PC-3 (cell line): ENCODE measurements around the gene CD4. TPM values are rescaled to one million over a fixed set of nuclear protein-coding genes. Genes with fewer than 3 reads are reported as not detected.

ENCODE experiments used
- ATAC-seq: fragments of 200-7000 bp; cut with Tn5 transposase; 2 replicates; pipeline ENCODE4 v1.9.1; 2020; ENCODE audit warnings: mild to moderate bottlenecking, moderate library complexity
- BruUV-seq: library from RNA; stranded (reverse); fragments of 400-500 nt; replicated peaks from 2 replicates; lab custom pipeline; 2021; lab: Mats Ljungman, UMichigan
- CTCF ChIA-PET: fragments of 300-600 bp; sonication (Branson Sonifier 250); formaldehyde crosslinking; loops from one replicate; lab custom pipeline; 2022; ENCODE audit warnings: antibody characterized with exemption; lab: Charles Lee
- POLR2A ChIA-PET: fragments of 300-600 bp; sonication (Branson Sonifier 250); formaldehyde crosslinking; loops from one replicate; lab custom pipeline; 2022; ENCODE audit warnings: antibody characterized with exemption; ENCODE audit not compliant: unreplicated experiment; lab: Charles Lee
- DNase-seq: peaks from one replicate; pipeline ENCODE4 v3.0.0-alpha.2; 2015
- H2AFZ ChIP-seq: fragments of 300-600 bp; sonication (generic); 2 replicates; pipeline ENCODE4 v1.6.0; 2016; ENCODE audit warnings: antibody characterized with exemption, low read length
- H3F3A ChIP-seq: fragments of 300-600 bp; sonication (generic); one replicate; pipeline ENCODE4 v1.6.0; 2017; ENCODE audit warnings: antibody characterized with exemption, low read length, control low read depth, mild to moderate bottlenecking; ENCODE audit not compliant: unreplicated experiment
- H3K27ac ChIP-seq: fragments of 300-600 bp; sonication (generic); 2 replicates; pipeline ENCODE4 v1.5.1; 2016; ENCODE audit warnings: mild to moderate bottlenecking, low read length
- H3K27me3 ChIP-seq: fragments of 300-600 bp; sonication (generic); 2 replicates; pipeline ENCODE4 v1.6.1; 2016; ENCODE audit warnings: low read length, mixed read lengths
- H3K36me3 ChIP-seq: fragments of 300-600 bp; sonication (generic); 2 replicates; pipeline ENCODE4 v1.6.1; 2016; ENCODE audit warnings: low read depth, mixed run types, low read length, mixed read lengths
- H3K4me1 ChIP-seq: fragments of 300-600 bp; sonication (generic); 2 replicates; pipeline ENCODE4 v1.5.1; 2016; ENCODE audit warnings: low read length; ENCODE audit not compliant: insufficient read depth
- H3K4me2 ChIP-seq: fragments of 300-600 bp; sonication (generic); 2 replicates; pipeline ENCODE4 v1.6.0; 2016; ENCODE audit warnings: low read length
- H3K4me3 ChIP-seq: fragments of 300-600 bp; sonication (generic); 2 replicates; pipeline ENCODE4 v1.5.1; 2016; ENCODE audit warnings: mild to moderate bottlenecking, low read length, mixed read lengths
- H3K79me2 ChIP-seq: fragments of 300-600 bp; sonication (generic); 2 replicates; pipeline ENCODE4 v1.6.1; 2017; ENCODE audit warnings: low read length, mixed read lengths
- H3K9ac ChIP-seq: fragments of 300-600 bp; sonication (generic); 2 replicates; pipeline ENCODE4 v1.6.0; 2016; ENCODE audit warnings: mild to moderate bottlenecking, low read length
- H3K9me2 ChIP-seq: fragments of 300-600 bp; sonication (generic); replicated peaks from 2 replicates; pipeline ENCODE4 v1.6.1; 2016; ENCODE audit warnings: mixed run types, low read length, mixed read lengths
- H3K9me3 ChIP-seq: fragments of 300-600 bp; sonication (generic); 2 replicates; pipeline ENCODE4 v1.6.1; 2016; ENCODE audit warnings: low read length, mixed read lengths
- H4K20me1 ChIP-seq: fragments of 300-600 bp; sonication (generic); 2 replicates; pipeline ENCODE4 v1.6.1; 2016; ENCODE audit warnings: low read length, mixed read lengths
- CTCF ChIP-seq: fragments of 300-600 bp; sonication (generic); conservative IDR thresholded peaks from 2 replicates; pipeline ENCODE4 v1.5.1; 2017; ENCODE audit warnings: antibody characterized with exemption, low read depth, mild to moderate bottlenecking, low read length
- EZH2 ChIP-seq: fragments of 300-600 bp; sonication (generic); IDR thresholded peaks from one replicate; pipeline ENCODE4 v1.6.1; 2017; ENCODE audit warnings: antibody characterized with exemption, mild to moderate bottlenecking, low read length; ENCODE audit not compliant: unreplicated experiment
- EZH2phosphoT487 ChIP-seq: fragments of 300-600 bp; sonication (generic); IDR thresholded peaks from 2 replicates; pipeline ENCODE4 v1.6.1; 2018; ENCODE audit warnings: mild to moderate bottlenecking, antibody characterized with exemption, low read length, borderline replicate concordance
- intact Hi-C: fragments of 100-400 bp; cut with micrococcal nuclease; formaldehyde crosslinking; loops from 2 replicates; pipeline ENCODE4 v1.9.0; 2023
- total RNA-seq: library from RNA; depleted of rRNA; stranded (reverse); fragments of >200 nt; gene quantifications from 2 replicates; pipeline ENCODE4 v1.2.3, GENCODE V29; 2014

Gene CD4
- total RNA-seq, 1 experiment from 2014 or later, result not detected

- Histone ChIP-seq H3K27ac (no peak overlapping the region), H2AFZ (no peak overlapping the region), H3K79me2 (no peaks in the 10 kb centered on the region), H3F3A (no peaks in the 10 kb centered on the region), H3K4me2 (peak overlapping the region; percentile 86), H3K9me3 (no peaks in the 10 kb centered on the region), H4K20me1 (no peaks in the 10 kb centered on the region), H3K36me3 (no peaks in the 10 kb centered on the region), H3K4me1 (peaks cover 5% of the 10 kb centered on the region; the same call in 1 of the 2 replicates), H3K4me3 (peak overlapping the region; percentile 67; the same call in 1 of the 2 replicates), H3K27me3 (no peaks in the 10 kb centered on the region), H3K9me2 (no peaks in the 10 kb centered on the region), H3K9ac (no peak overlapping the region)
- TF ChIP-seq CTCF, result no peak
- BruUV-seq, result no TSS peak
- POLR2A ChIA-PET, result no interaction called here
- no peak for DNase-seq
- intact Hi-C loops, result no loop called here
- ATAC-seq, result no peak
- CTCF ChIA-PET, result no interaction called here
Measured at GRCh38 chr12:6829536-6830220, 40.4 kb downstream of the CD4 start.

- Histone ChIP-seq H3K9me3 (no peaks in the 10 kb centered on the region), H3K9me2 (no peaks in the 10 kb centered on the region), H3F3A (no peaks in the 10 kb centered on the region), H3K4me2 (no peak overlapping the region), H3K79me2 (no peaks in the 10 kb centered on the region), H3K4me3 (no peak overlapping the region), H3K4me1 (peaks cover 5% of the 10 kb centered on the region; the same call in 1 of the 2 replicates), H2AFZ (no peak overlapping the region), H3K36me3 (no peaks in the 10 kb centered on the region), H3K9ac (no peak overlapping the region), H4K20me1 (no peaks in the 10 kb centered on the region), H3K27ac (no peak overlapping the region), H3K27me3 (no peaks in the 10 kb centered on the region)
- ChIA-PET POLR2A (no interaction called here), CTCF (no interaction called here)
- no peak for TF ChIP-seq EZH2
- TF ChIP-seq CTCF, result no peak
- DNase-seq, result no peak
- no peak for ATAC-seq
- no TSS peak for BruUV-seq
- intact Hi-C loops, result no loop called here
Measured at GRCh38 chr12:6830286-6830890, 41.1 kb downstream of the CD4 start.

- Histone ChIP-seq H3K79me2 (no peaks in the 10 kb centered on the region), H3K9me2 (no peaks in the 10 kb centered on the region), H2AFZ (no peak overlapping the region), H3K4me3 (no peak overlapping the region), H3K4me1 (peaks cover 5% of the 10 kb centered on the region; the same call in 1 of the 2 replicates), H3K9me3 (no peaks in the 10 kb centered on the region), H3K27ac (no peak overlapping the region), H3K36me3 (no peaks in the 10 kb centered on the region), H3K4me2 (no peak overlapping the region), H3K27me3 (no peaks in the 10 kb centered on the region), H3K9ac (no peak overlapping the region), H4K20me1 (no peaks in the 10 kb centered on the region), H3F3A (no peaks in the 10 kb centered on the region)
- TF ChIP-seq EZH2 (no peak), EZH2phosphoT487 (no peak), CTCF (no peak)
- CTCF ChIA-PET, result no interaction called here
- no peak for ATAC-seq
- POLR2A ChIA-PET, result no interaction called here
- no peak for DNase-seq
- no TSS peak for BruUV-seq
- intact Hi-C loops, result no loop called here
Measured at GRCh38 chr12:6830999-6831398, 41.7 kb downstream of the CD4 start.
